CD4-positive, alpha-beta T cell (primary cell): ENCODE measurements around the gene TAS2R19. TPM values are rescaled to one million over a fixed set of nuclear protein-coding genes. Genes with fewer than 3 reads are reported as not detected.

ENCODE experiments used
- ATAC-seq: fragments of 200-7000 bp; cut with Tn5 transposase; one replicate; pipeline ENCODE4 v1.10.0; 2022; ENCODE audit warnings: mild to moderate bottlenecking; ENCODE audit not compliant: poor library complexity
- CTCF ChIA-PET: fragments of 350-600 bp; sonication (Branson Sonifier 250); formaldehyde crosslinking; loops from one replicate; lab custom pipeline; 2021; ENCODE audit warnings: antibody characterized with exemption, inconsistent platforms; lab: Charles Lee
- POLR2A ChIA-PET: fragments of 350-600 bp; sonication (Branson Sonifier 250); formaldehyde crosslinking; loops from one replicate; lab custom pipeline; 2021; ENCODE audit warnings: antibody characterized with exemption, inconsistent platforms; lab: Charles Lee
- DNase-seq, 14 experiments: peaks; one replicate each; pipeline ENCODE4 v3.0.0-alpha.2; 2013 to 2020; ENCODE audit warnings: mixed read lengths in 2 of 14
- H3K27ac ChIP-seq, 2 donors: one replicate each; pipeline versions ENCODE4 v1.5.1 to v1.7.0; 2013; ENCODE audit warnings: low read length in 2 of 2, low read depth in 1 of 2, mild to moderate bottlenecking in 1 of 2
- H3K27me3 ChIP-seq, 2 experiments: 1 replicate in 1 of 2; 2 replicates in 1 of 2; pipeline versions ENCODE4 v1.6.1 to v1.7.0; 2013; ENCODE audit warnings: low read length in 2 of 2, control low read depth in 1 of 2, mild to moderate bottlenecking in 1 of 2, moderate library complexity in 1 of 2; ENCODE audit not compliant: insufficient read depth in 2 of 2, control insufficient read depth in 1 of 2
- H3K36me3 ChIP-seq: one replicate; pipeline ENCODE4 v1.6.1; 2013; ENCODE audit warnings: low read length, control low read depth; ENCODE audit not compliant: insufficient read depth
- H3K4me1 ChIP-seq: one replicate; pipeline ENCODE4 v1.6.1; 2013; ENCODE audit warnings: low read length, control low read depth; ENCODE audit not compliant: insufficient read depth
- H3K4me3 ChIP-seq: one replicate; pipeline ENCODE4 v1.5.1; 2013; ENCODE audit warnings: mild to moderate bottlenecking, low read length, moderate library complexity
- H3K9me3 ChIP-seq, 2 experiments: 1 replicate in 1 of 2; 2 replicates in 1 of 2; pipeline versions ENCODE4 v1.6.1 to v1.7.0; 2013; ENCODE audit warnings: low read length in 2 of 2, mild to moderate bottlenecking in 2 of 2, control low read depth in 1 of 2, moderate library complexity in 1 of 2; ENCODE audit not compliant: control insufficient read depth in 1 of 2, insufficient read depth in 1 of 2
- H3K27ac Mint-ChIP-seq: one replicate; pipeline ENCODE4 v1.8.0; 2020; ENCODE audit warnings: mixed read lengths
- H3K27me3 Mint-ChIP-seq: one replicate; pipeline ENCODE4 v1.8.0; 2021; ENCODE audit warnings: mixed read lengths
- H3K36me3 Mint-ChIP-seq: one replicate; pipeline ENCODE4 v1.8.0; 2021; ENCODE audit warnings: low read depth, mixed read lengths
- H3K4me1 Mint-ChIP-seq: one replicate; pipeline ENCODE4 v1.8.0; 2021; ENCODE audit warnings: low read depth, mixed read lengths
- H3K4me3 Mint-ChIP-seq: one replicate; pipeline ENCODE4 v1.8.0; 2020; ENCODE audit warnings: mild to moderate bottlenecking, mixed read lengths
- H3K9me3 Mint-ChIP-seq: one replicate; pipeline ENCODE4 v1.8.0; 2020; ENCODE audit warnings: mixed read lengths
- CTCF ChIP-seq: fragments of 200-600 bp; IDR thresholded peaks from one replicate; pipeline ENCODE4 v1.8.0; 2022; ENCODE audit warnings: antibody characterized with exemption, mild to moderate bottlenecking
- intact Hi-C, 2 experiments: fragments of 100-400 bp; cut with DNase I in 1 of 2; cut with micrococcal nuclease in 1 of 2; formaldehyde crosslinking; loops; one replicate each; pipeline versions ENCODE4 v1.15.1 to v1.9.0; 2023 to 2025; cut with DNase I, micrococcal nuclease
- total RNA-seq, 174 experiments: library from RNA in 2 of 174; stranded (reverse) in 2 of 174; gene quantifications; one replicate each; pipeline ENCODE4 v1.2.3 and lab custom pipeline; 2021 to 2026

The TAS2R19 gene
- total RNA-seq, 2 experiments from 2014 or later: 0.71 to 1.2 TPM

GRCh38 chr12:10998204-10998603 is 24.2 kb downstream of the TAS2R19 start, which contains the start of gene TAS2R20:
TSS of gene TAS2R20 (minus strand) at chr12:10998304. CDS start at chr12:10997875, 429 bp downstream.
- no peak within 1 kb of the TSS for H3K27ac Mint-ChIP-seq

GRCh38 chr12:10994307-10994706 is 28.1 kb downstream of the TAS2R19 start:
- Histone ChIP-seq H3K4me3 (no peak overlapping the region), H3K36me3 (peaks cover 4% of the 10 kb centered on the region), H3K9me3 (no peaks in the 10 kb centered on the region), H3K4me1 (no peaks in the 10 kb centered on the region), H3K27ac (no peak overlapping the region), H3K27me3 (no peaks in the 10 kb centered on the region)
- no peaks in the 10 kb centered on the region for H3K27me3 Mint-ChIP-seq
- DNase-seq (no peak), ATAC-seq (no peak)
- TF ChIP-seq CTCF: no peak
- ChIA-PET POLR2A (no interaction called here), CTCF (interaction anchor here (1.4 kb wide), 1 partner anchor 16 kb away, joined by 3 read pairs; no protein-coding TSS in a partner anchor)
- intact Hi-C loops: no loop called here
- H3K4me3 Mint-ChIP-seq: no peak overlapping the region
- no peaks in the 10 kb centered on the region for H3K4me1 Mint-ChIP-seq
- peaks cover 50% of the 10 kb centered on the region for H3K36me3 Mint-ChIP-seq
- peaks cover 4% of the 10 kb centered on the region for H3K9me3 Mint-ChIP-seq
- H3K27ac Mint-ChIP-seq: no peak overlapping the region

More at GRCh38 chr12:10998204-10998603, 24.2 kb downstream of the TAS2R19 start, which contains the start of gene TAS2R20:
- H3K4me1 ChIP-seq: no peaks in the 10 kb centered on the region
- H3K9me3 Mint-ChIP-seq: no peaks in the 10 kb centered on the region
- no peak within 1 kb of the TSS for H3K4me3 ChIP-seq
- H3K4me3 Mint-ChIP-seq: no peak within 1 kb of the TSS
- ATAC-seq: no peak
- no peak for TF ChIP-seq CTCF
- intact Hi-C loops: no loop called here
- no peaks in the 10 kb centered on the region for H3K4me1 Mint-ChIP-seq
- H3K36me3 Mint-ChIP-seq: peaks cover 52% of the 10 kb centered on the region
- no peak within 1 kb of the TSS for H3K27ac ChIP-seq
- ChIA-PET CTCF (no interaction called here), POLR2A (interaction anchor here (1.1 kb wide), 1 partner anchor 9 kb away, joined by 3 read pairs; no protein-coding TSS in a partner anchor)
- no peaks in the 10 kb centered on the region for H3K9me3 ChIP-seq
- DNase-seq: no peak
- no peaks in the 10 kb centered on the region for H3K27me3 Mint-ChIP-seq
- peaks cover 4% of the 10 kb centered on the region for H3K36me3 ChIP-seq
- no peaks in the 10 kb centered on the region for H3K27me3 ChIP-seq

GRCh38 chr12:10989107-10989506 is 33.3 kb downstream of the TAS2R19 start:
- Mint-ChIP-seq H3K36me3 (peaks cover 26% of the 10 kb centered on the region), H3K4me1 (peaks cover 17% of the 10 kb centered on the region), H3K4me3 (no peak overlapping the region), H3K27me3 (no peaks in the 10 kb centered on the region), H3K9me3 (peaks cover 4% of the 10 kb centered on the region), H3K27ac (no peak overlapping the region)
- no peak for TF ChIP-seq CTCF
- no peaks in the 10 kb centered on the region for H3K9me3 ChIP-seq
- ChIA-PET CTCF (no interaction called here), POLR2A (interaction anchor here (1.2 kb wide), 1 partner anchor 10 kb away, joined by 3 read pairs; no protein-coding TSS in a partner anchor)
- H3K27ac ChIP-seq: no peak overlapping the region
- DNase-seq (no peak), ATAC-seq (no peak)
- H3K36me3 ChIP-seq: peaks cover 2% of the 10 kb centered on the region
- H3K27me3 ChIP-seq: no peaks in the 10 kb centered on the region
- intact Hi-C loops: no loop called here
- no peak overlapping the region for H3K4me3 ChIP-seq
- no peaks in the 10 kb centered on the region for H3K4me1 ChIP-seq
